Lung (tissue), 12 donors: Measurements from ENCODE around the gene PTPRD. TPM values are rescaled to one million over a fixed set of nuclear protein-coding genes. Genes with fewer than 3 reads are reported as not detected.

ENCODE experiments used
- ATAC-seq: fragments of 200-7000 bp; cut with Tn5 transposase; one replicate; pipeline ENCODE4 v1.9.1; 2020; ENCODE audit warnings: moderate number of reproducible peaks; ENCODE audit not compliant: insufficient read depth, low FRiP score
- DNase-seq, 3 donors: peaks; one replicate each; pipeline ENCODE4 v3.0.0-alpha.2; 2013 to 2017
- H3K27ac ChIP-seq, 2 donors: one replicate each; pipeline ENCODE4 v1.5.1; 2013; ENCODE audit warnings: mild to moderate bottlenecking in 2 of 2, moderate library complexity in 2 of 2, control low read depth in 1 of 2, inconsistent platforms in 1 of 2, low read depth in 1 of 2, low read length in 1 of 2
- H3K27me3 ChIP-seq, 3 donors: one replicate each; pipeline ENCODE4 v1.5.1; 2013; ENCODE audit warnings: low read length in 2 of 3; ENCODE audit not compliant: control insufficient read depth in 3 of 3, insufficient read depth in 3 of 3
- H3K36me3 ChIP-seq, 4 donors: one replicate each; pipeline ENCODE4 v1.5.1; 2013; ENCODE audit warnings: low read length in 4 of 4, mild to moderate bottlenecking in 1 of 4, moderate library complexity in 1 of 4; ENCODE audit not compliant: control insufficient read depth in 4 of 4, insufficient read depth in 4 of 4
- H3K4me1 ChIP-seq, 5 donors: one replicate each; pipeline ENCODE4 v1.5.1; 2013; ENCODE audit warnings: low read length in 5 of 5, mild to moderate bottlenecking in 2 of 5, moderate library complexity in 1 of 5; ENCODE audit not compliant: control insufficient read depth in 5 of 5, insufficient read depth in 5 of 5
- H3K4me3 ChIP-seq: one replicate; pipeline ENCODE4 v1.5.1; 2013; ENCODE audit warnings: mild to moderate bottlenecking, control low read depth, moderate library complexity
- H3K9ac ChIP-seq, 2 donors: one replicate each; pipeline ENCODE4 v1.5.1; 2013; ENCODE audit warnings: low read length in 2 of 2, control low read depth in 1 of 2; ENCODE audit not compliant: insufficient read depth in 1 of 2
- H3K9me3 ChIP-seq, 4 donors: one replicate each; pipeline ENCODE4 v1.5.1; 2013; ENCODE audit warnings: low read length in 3 of 4, mild to moderate bottlenecking in 1 of 4, moderate library complexity in 1 of 4; ENCODE audit not compliant: control insufficient read depth in 4 of 4, insufficient read depth in 3 of 4
- CTCF ChIP-seq: IDR thresholded peaks from 2 replicates; pipeline ENCODE4 v1.5.1; 2012; ENCODE audit warnings: mild to moderate bottlenecking; ENCODE audit errors: control extremely low read depth, extremely low read depth
- WGBS, 2 donors: extraction: QIAGEN DNeasy Blood & Tissue Kit; methylation state at CpG; one replicate each; pipeline ENCODE4 v1.1.7; 2013; 5-methylcytosine and 5-hydroxymethylcytosine counted together
- polyA plus RNA-seq, 2 donors: library from polyadenylated mRNA; stranded (reverse); fragments of 200-250 nt; gene quantifications; one replicate each; pipeline ENCODE4 v1.2.1, GENCODE V29; 2013
- total RNA-seq, 2 donors: library from RNA; depleted of rRNA in 1 of 2; stranded (reverse); fragments of >200 nt in 1 of 2; gene quantifications; one replicate each; pipeline ENCODE4 v1.2.1, GENCODE V29; 2014 to 2021
- donor health status: control.
- donor health status: control.
- donor health status: Bipolar disorder and iron deficiency.
- donor health status: healthy.
- donor health status: DM: yes; HTN: yes; CAD: no.

Gene PTPRD
- total and polyA plus RNA-seq, 4 donors = 1.9 to 145 (median 13.7) TPM

- Histone ChIP-seq H3K9me3 (no peaks in the 10 kb centered on the region), H3K9ac (no peak overlapping the region), H3K4me3 (no peak overlapping the region), H3K27ac (no peak overlapping the region), H3K36me3 (no peaks in the 10 kb centered on the region), H3K4me1 (no peaks in the 10 kb centered on the region), H3K27me3 (no peaks in the 10 kb centered on the region)
- no peak for TF ChIP-seq CTCF
- no peak for DNase-seq
- no peak for ATAC-seq
- WGBS, 2 donors = 77 to 84% methylated on average over 8 of the region's 8 CpGs
Measured at GRCh38 chr9:8531826-8532415, 2080.9 kb downstream of the PTPRD start.

- H3K36me3 ChIP-seq = peaks cover 0 to 27% (median 8%) of the 10 kb centered on the region in 4 donors
- no peak overlapping the region for H3K9ac ChIP-seq
- no peak for TF ChIP-seq CTCF
- no peak overlapping the region for H3K27ac ChIP-seq
- H3K9me3 ChIP-seq = no peaks in the 10 kb centered on the region
- H3K4me3 ChIP-seq = no peak overlapping the region
- 95 to 97% methylated on average over 3 of the region's 3 CpGs for WGBS, 2 donors
- no peaks in the 10 kb centered on the region for H3K4me1 ChIP-seq
- ATAC-seq (no peak), DNase-seq (no peak)
- no peaks in the 10 kb centered on the region for H3K27me3 ChIP-seq
Measured at GRCh38 chr9:8521112-8521511, 2091.7 kb downstream of the PTPRD start.

- no peaks in the 10 kb centered on the region for H3K27me3 ChIP-seq
- no peak overlapping the region for H3K27ac ChIP-seq
- H3K9ac ChIP-seq = no peak overlapping the region
- H3K4me3 ChIP-seq = no peak overlapping the region
- ATAC-seq (no peak), DNase-seq (no peak)
- H3K9me3 ChIP-seq = no peaks in the 10 kb centered on the region
- no peak for TF ChIP-seq CTCF
- WGBS, 2 donors = 83 to 86% methylated on average over 2 of the region's 2 CpGs
- no peaks in the 10 kb centered on the region for H3K4me1 ChIP-seq
- H3K36me3 ChIP-seq = peaks cover 0 to 11% (median 4%) of the 10 kb centered on the region in 4 donors
Measured at GRCh38 chr9:8515748-8516147, 2097.1 kb downstream of the PTPRD start.

DNA sequence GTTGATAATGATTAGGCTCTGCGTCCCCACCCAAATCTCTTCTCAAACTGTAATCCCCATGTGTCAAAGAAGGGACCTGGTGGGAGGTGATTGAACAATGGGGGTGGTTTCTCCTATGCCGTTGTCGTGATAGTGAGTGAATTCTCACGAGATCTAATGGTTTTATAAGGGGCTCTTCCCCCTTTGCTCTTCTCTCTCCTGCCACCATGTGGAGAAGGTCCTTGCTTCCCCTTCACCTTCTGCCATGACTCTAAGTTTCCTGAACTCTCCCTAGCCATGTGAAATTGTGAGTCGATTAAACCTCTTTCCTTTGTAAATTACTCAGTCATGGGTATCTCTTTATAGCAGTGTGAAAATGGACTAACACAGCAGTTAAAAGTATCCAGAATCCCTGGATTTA, 2098.0 kb downstream of the PTPRD start:
- no peak for DNase-seq
- TF ChIP-seq CTCF = no peak
- H3K36me3 ChIP-seq = peaks cover 0 to 10% (median 4%) of the 10 kb centered on the region in 4 donors
- no peaks in the 10 kb centered on the region for H3K27me3 ChIP-seq
- 85 to 91% methylated on average over 5 of the region's 5 CpGs for WGBS, 2 donors
- no peak overlapping the region for H3K27ac ChIP-seq
- no peak for ATAC-seq
- no peak overlapping the region for H3K4me3 ChIP-seq
- no peak overlapping the region for H3K9ac ChIP-seq
- no peaks in the 10 kb centered on the region for H3K9me3 ChIP-seq
- H3K4me1 ChIP-seq = no peaks in the 10 kb centered on the region
